Spinal cord (tissue), 10 donors: ENCODE results near the gene RHOU. TPM values are rescaled to one million over a fixed set of nuclear protein-coding genes. Genes with fewer than 3 reads are reported as not detected.

Experiments used
- DNase-seq, 6 donors: peaks; one replicate each; pipeline versions ENCODE4 v3.0.0 to v3.0.0-alpha.2; 2013 to 2015; ENCODE audit warnings: low spot score in 6 of 6, low read depth in 4 of 6
- H3K27ac ChIP-seq: one replicate; pipeline ENCODE4 v1.5.1; 2013; ENCODE audit warnings: low read depth, low read length, control low read depth
- H3K27me3 ChIP-seq: one replicate; pipeline ENCODE4 v1.6.1; 2013; ENCODE audit warnings: low read length; ENCODE audit not compliant: control insufficient read depth, insufficient read depth
- H3K36me3 ChIP-seq: one replicate; pipeline ENCODE4 v1.6.1; 2013; ENCODE audit warnings: low read length; ENCODE audit not compliant: control insufficient read depth, insufficient read depth
- H3K4me1 ChIP-seq: one replicate; pipeline ENCODE4 v1.6.1; 2013; ENCODE audit warnings: low read length; ENCODE audit not compliant: control insufficient read depth, insufficient read depth
- H3K4me3 ChIP-seq: one replicate; pipeline ENCODE4 v1.5.1; 2013; ENCODE audit warnings: low read depth, low read length, control low read depth
- H3K9me3 ChIP-seq: one replicate; pipeline ENCODE4 v1.6.1; 2013; ENCODE audit warnings: low read length; ENCODE audit not compliant: control insufficient read depth, insufficient read depth
- WGBS: methylation state at CpG from one replicate; pipeline ENCODE4 v1.1.5; 2013; ENCODE audit warnings: missing lambda C conversion rate; ENCODE audit not compliant: insufficient coverage; 5-methylcytosine and 5-hydroxymethylcytosine counted together
- polyA plus RNA-seq, 2 donors: library from polyadenylated mRNA; unstranded; fragments of 120-200 nt; gene quantifications; one replicate each; pipeline ENCODE4 v1.2.1, GENCODE V29; 2013; ENCODE audit not compliant: insufficient read length in 2 of 2
- total RNA-seq, 2 donors: library from RNA; depleted of rRNA in 1 of 2; stranded (reverse); fragments of 120-200 nt in 1 of 2; fragments of >200 nt in 1 of 2; gene quantifications; one replicate each; pipeline versions ENCODE4 v1.2.3 to v1.2.4, GENCODE V29; 2013 to 2014
- donor health status: healthy.

Gene RHOU
- total and polyA plus RNA-seq, 4 donors = 23.6 to 47.3 (median 26.3) TPM

GRCh38 chr1:228698017-228698329 is 37.3 kb upstream of the RHOU start:
- no peak overlapping the region for H3K4me3 ChIP-seq
- no peaks in the 10 kb centered on the region for H3K4me1 ChIP-seq
- H3K36me3 ChIP-seq = no peaks in the 10 kb centered on the region
- WGBS = no CpG with 5 or more reads among the region's 1 CpG
- no peak overlapping the region for H3K27ac ChIP-seq
- H3K9me3 ChIP-seq = no peaks in the 10 kb centered on the region
- no peak for DNase-seq
- H3K27me3 ChIP-seq = no peaks in the 10 kb centered on the region

GRCh38 chr1:228702433-228702832 is 32.8 kb upstream of the RHOU start:
- WGBS = 80% methylated on average over 1 of the region's 1 CpG
- Histone ChIP-seq H3K36me3 (no peaks in the 10 kb centered on the region), H3K9me3 (no peaks in the 10 kb centered on the region), H3K4me3 (no peak overlapping the region), H3K27me3 (no peaks in the 10 kb centered on the region), H3K27ac (no peak overlapping the region), H3K4me1 (no peaks in the 10 kb centered on the region)
- DNase-seq = no peak

- no peak for DNase-seq
- Histone ChIP-seq H3K27me3 (no peaks in the 10 kb centered on the region), H3K36me3 (no peaks in the 10 kb centered on the region), H3K4me1 (no peaks in the 10 kb centered on the region), H3K9me3 (no peaks in the 10 kb centered on the region), H3K27ac (no peak overlapping the region), H3K4me3 (no peak overlapping the region)
- no CpG with 5 or more reads among the region's 4 CpGs for WGBS
Measured at GRCh38 chr1:228706305-228706704, 29.0 kb upstream of the RHOU start.

- Histone ChIP-seq H3K4me1 (no peaks in the 10 kb centered on the region), H3K27ac (no peak overlapping the region), H3K4me3 (no peak overlapping the region), H3K9me3 (no peaks in the 10 kb centered on the region), H3K27me3 (no peaks in the 10 kb centered on the region), H3K36me3 (no peaks in the 10 kb centered on the region)
- DNase-seq = peak in 1 of 6 donors; percentile 29
- no CpG with 5 or more reads among the region's 1 CpG for WGBS
Measured at GRCh38 chr1:228717081-228717480, 18.2 kb upstream of the RHOU start.

- no peaks in the 10 kb centered on the region for H3K27me3 ChIP-seq
- no CpG with 5 or more reads among the region's 10 CpGs for WGBS
- H3K4me3 ChIP-seq = no peak overlapping the region
- DNase-seq = no peak
- H3K9me3 ChIP-seq = no peaks in the 10 kb centered on the region
- no peaks in the 10 kb centered on the region for H3K4me1 ChIP-seq
- H3K27ac ChIP-seq = no peak overlapping the region
- no peaks in the 10 kb centered on the region for H3K36me3 ChIP-seq
Measured at GRCh38 chr1:228721407-228721806, 13.9 kb upstream of the RHOU start.

- Histone ChIP-seq H3K4me1 (no peaks in the 10 kb centered on the region), H3K27ac (no peak overlapping the region)
- DNase-seq = no peak
Measured at GRCh38 chr1:228723287-228723686, 12.0 kb upstream of the RHOU start.

GRCh38 chr1:228723921-228724320 is 11.4 kb upstream of the RHOU start:
- Histone ChIP-seq H3K27me3 (no peaks in the 10 kb centered on the region), H3K36me3 (no peaks in the 10 kb centered on the region), H3K27ac (no peak overlapping the region), H3K4me3 (no peak overlapping the region), H3K4me1 (no peaks in the 10 kb centered on the region), H3K9me3 (no peaks in the 10 kb centered on the region)
- no peak for DNase-seq
- 83% methylated on average over 1 of the region's 6 CpGs for WGBS

More at GRCh38 chr1:228723287-228723686, 12.0 kb upstream of the RHOU start:
- 40% methylated on average over 5 of the region's 6 CpGs for WGBS
- Histone ChIP-seq H3K36me3 (no peaks in the 10 kb centered on the region), H3K27me3 (no peaks in the 10 kb centered on the region), H3K4me3 (no peak overlapping the region), H3K9me3 (no peaks in the 10 kb centered on the region)

- Histone ChIP-seq H3K9me3 (no peaks in the 10 kb centered on the region), H3K4me3 (no peak overlapping the region), H3K4me1 (no peaks in the 10 kb centered on the region), H3K36me3 (no peaks in the 10 kb centered on the region), H3K27ac (no peak overlapping the region), H3K27me3 (no peaks in the 10 kb centered on the region)
- DNase-seq = no peak
- whole genome bisulfite sequencing = 82% methylated on average over 3 of the region's 3 CpGs
Measured at GRCh38 chr1:228725178-228725577, 10.1 kb upstream of the RHOU start.

GRCh38 chr1:228727681-228728171 is 7.6 kb upstream of the RHOU start:
- no peak overlapping the region for H3K4me3 ChIP-seq
- no peaks in the 10 kb centered on the region for H3K36me3 ChIP-seq
- H3K4me1 ChIP-seq = no peaks in the 10 kb centered on the region
- no peak overlapping the region for H3K27ac ChIP-seq
- no peaks in the 10 kb centered on the region for H3K27me3 ChIP-seq
- H3K9me3 ChIP-seq = no peaks in the 10 kb centered on the region
- WGBS = 14% methylated on average over 1 of the region's 1 CpG
- DNase-seq = no peak

- Histone ChIP-seq H3K9me3 (no peaks in the 10 kb centered on the region), H3K27ac (no peak overlapping the region), H3K4me3 (no peak overlapping the region), H3K4me1 (peaks cover 9% of the 10 kb centered on the region), H3K36me3 (no peaks in the 10 kb centered on the region), H3K27me3 (no peaks in the 10 kb centered on the region)
- no peak for DNase-seq
- WGBS = 87% methylated on average over 7 of the region's 8 CpGs
Measured at GRCh38 chr1:228732426-228732825, 2.9 kb upstream of the RHOU start.
